ENCODE results near the gene FAM167B.

FAM167B gene

DNA sequence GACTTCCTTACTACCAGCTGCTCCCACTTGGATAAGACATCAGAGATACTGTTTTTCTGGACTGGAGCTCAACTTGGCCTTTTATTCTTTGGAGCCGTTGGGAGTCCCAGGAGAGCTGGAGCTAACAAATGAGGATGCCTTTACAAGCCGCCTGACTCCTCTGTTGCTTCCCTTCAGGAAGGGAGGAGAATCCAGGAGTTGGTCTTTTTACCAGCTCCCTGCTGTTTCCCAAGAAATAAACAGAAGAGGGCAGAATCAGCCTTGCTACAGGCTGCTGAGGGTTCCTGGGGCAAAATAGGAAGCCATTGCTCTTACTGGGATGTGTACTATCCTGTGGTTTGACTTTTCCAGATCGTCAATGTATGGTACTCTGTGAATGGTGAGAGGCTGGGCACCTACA is 23.3 kb upstream of the FAM167B start:
- no peak for DNase-seq (ENCODE audit: low read depth, low spot score)

DNA sequence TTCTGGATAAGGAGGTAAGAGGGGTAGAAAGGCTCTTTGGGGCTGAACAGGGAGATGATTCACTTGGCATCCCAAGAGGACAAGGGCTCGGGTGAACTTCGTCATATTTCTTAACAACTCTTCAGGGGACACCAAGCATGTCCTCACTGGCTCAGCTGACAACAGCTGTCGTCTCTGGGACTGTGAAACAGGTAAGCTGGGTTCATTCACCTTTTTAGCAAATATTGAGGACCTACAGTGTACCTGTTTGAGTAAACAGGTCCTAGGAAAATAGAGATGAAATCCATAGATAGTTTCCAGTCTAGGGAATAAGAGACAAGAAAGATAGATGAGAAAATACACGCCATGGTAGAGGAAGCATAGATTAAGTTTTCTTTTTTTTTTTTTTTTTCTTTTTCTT is 22.7 kb upstream of the FAM167B start:
- no peak for DNase-seq (ENCODE audit: low read depth, low spot score)

DNA sequence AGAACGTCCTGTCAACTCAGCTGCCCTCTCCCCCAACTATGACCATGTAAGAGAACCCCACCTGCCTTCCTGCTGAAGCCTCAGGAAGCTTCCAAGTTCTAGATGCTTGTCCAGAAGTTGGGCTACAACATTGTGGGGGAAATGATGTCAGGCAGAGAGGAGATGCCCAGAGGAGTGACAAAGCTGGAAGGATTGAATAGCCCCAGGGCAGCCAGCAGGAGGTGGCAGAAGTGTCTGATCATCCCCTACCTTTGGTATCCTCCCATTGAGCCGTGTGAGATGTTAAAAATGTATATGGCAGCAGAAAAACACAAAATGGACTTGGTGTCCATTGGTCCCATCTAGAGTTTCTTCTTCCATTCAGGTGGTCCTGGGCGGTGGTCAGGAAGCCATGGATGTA is 18.3 kb upstream of the FAM167B start:
- DNase-seq (ENCODE audit: low read depth, low spot score), result no peak

DNA sequence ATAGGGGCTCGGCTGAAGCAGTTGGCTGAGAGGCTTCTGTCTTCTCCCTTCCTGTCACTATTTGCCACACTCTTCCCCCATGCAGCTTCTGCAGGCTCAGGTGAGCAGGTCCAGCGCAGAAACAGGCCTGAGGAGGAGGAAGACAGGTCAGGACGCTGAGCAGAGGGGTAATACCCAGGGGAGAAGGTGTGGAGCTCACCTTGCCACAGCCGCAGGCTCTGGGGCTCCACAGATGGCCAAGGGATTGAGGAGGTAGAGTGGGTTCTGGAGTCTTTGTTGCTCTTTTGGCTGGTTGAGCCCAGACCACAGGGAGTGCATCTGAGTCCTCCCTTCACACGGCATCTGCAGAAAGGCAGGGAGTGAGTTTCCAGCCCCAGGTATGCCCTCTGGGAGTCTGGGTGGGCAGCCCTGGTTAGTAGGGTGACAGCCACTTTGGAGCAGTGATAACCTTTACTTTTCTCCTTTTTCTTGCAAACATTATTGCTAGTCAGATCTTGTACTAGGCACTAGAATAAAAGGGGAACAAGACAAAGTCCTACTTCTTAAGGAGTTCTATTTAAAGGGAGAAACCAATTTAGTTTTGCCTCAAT is 15.1 kb upstream of the FAM167B start:
- DNase-seq (ENCODE audit: low read depth, low spot score), result no peak

DNA sequence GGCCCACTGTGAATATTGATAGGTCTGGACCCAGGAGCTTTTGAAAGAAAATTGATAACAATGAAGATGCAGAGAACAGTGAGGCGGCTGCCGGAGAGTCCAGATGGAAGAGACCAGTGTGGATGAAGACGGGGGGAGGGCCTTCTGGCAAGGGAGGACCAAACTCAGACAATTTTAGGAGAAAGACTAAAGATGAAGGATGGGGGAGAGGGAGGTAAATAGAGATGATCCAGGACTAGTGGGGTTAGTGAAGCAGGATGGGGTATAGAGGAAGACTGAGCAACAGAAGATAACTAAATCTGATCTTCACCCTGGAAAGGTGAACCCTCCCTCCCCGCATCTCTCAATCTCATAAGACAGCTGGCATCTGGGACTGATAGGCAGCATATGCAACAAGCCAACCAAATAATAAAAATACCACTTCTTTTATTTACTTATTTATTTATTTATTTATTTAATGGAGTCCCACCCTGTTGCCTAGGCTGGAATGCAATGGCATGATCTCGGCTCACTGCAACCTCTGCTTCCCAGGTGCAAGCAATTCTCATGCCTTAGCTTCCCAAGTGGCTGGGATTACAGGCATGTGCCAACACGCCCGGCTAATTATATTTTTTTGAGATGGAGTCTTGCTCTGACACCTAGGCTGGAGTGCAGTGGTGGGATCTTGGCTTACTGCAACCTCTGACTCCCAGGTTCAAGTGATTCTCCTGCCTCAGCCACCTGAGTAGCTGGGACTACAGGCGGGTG is 14.3 kb upstream of the FAM167B start:
- no peak for DNase-seq (ENCODE audit: low read depth, low spot score)

DNA sequence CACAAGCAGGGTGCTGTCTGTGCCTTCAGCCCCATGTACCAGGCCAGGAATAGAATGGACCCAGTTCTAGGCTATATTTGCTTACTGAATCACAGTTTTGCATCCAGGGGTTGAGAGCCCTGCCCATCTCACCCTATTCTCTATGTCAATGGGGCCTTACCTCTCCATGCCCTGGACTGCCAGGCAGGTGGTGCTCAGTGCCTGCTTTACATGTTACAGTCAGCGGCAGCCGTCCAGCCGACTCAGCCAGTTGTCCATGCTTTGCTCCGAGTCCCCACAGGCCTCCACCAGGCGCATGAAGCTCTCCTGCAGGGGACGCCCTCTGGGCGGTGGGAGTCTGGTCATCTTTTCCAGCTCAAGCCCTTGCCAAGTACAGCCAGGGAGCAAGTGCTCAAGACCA is 12.2 kb upstream of the FAM167B start:
- no peak for DNase-seq (ENCODE audit: low read depth, low spot score)

DNA sequence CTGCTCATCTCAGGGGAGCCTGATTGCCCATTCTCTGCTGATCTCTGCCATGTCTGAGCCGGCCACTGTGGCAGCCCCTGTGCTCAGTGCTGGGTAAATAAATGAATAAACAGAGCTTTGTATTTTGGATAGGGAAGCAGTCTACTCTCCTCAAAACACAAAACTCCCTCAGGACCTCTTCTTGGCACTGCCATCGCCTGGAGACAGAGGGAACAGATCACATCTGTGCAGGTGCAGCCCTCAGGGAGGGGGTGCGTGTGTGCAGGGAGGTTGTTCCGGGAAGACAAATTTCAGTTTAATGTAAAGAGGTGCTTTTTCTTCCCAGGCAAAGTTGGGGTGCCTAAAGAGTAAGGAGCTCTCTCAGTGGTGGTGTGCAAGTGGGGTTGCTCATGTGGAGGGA is 7.7 kb upstream of the FAM167B start:
- no peak for DNase-seq (ENCODE audit: low read depth, low spot score)

DNA sequence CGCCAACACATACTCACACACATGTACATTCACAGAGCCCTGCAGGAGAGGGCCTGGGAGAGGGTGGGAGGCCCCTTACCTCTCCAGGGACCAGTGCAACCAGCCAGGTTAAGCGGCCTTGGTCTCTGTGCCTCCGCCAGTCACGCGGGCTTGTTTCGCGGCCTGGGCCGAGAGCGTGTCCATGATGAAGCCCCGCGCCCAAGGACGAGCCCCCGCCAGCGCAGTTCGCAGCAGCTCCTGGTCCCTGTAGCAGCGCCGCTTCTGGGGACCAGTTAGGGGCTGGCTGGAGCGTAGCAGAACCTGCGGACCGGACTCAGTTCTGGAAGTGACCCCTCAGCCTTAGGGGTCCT is 7.3 kb upstream of the FAM167B start:
- DNase-seq (ENCODE audit: low read depth, low spot score), result peak; percentile 18

DNA sequence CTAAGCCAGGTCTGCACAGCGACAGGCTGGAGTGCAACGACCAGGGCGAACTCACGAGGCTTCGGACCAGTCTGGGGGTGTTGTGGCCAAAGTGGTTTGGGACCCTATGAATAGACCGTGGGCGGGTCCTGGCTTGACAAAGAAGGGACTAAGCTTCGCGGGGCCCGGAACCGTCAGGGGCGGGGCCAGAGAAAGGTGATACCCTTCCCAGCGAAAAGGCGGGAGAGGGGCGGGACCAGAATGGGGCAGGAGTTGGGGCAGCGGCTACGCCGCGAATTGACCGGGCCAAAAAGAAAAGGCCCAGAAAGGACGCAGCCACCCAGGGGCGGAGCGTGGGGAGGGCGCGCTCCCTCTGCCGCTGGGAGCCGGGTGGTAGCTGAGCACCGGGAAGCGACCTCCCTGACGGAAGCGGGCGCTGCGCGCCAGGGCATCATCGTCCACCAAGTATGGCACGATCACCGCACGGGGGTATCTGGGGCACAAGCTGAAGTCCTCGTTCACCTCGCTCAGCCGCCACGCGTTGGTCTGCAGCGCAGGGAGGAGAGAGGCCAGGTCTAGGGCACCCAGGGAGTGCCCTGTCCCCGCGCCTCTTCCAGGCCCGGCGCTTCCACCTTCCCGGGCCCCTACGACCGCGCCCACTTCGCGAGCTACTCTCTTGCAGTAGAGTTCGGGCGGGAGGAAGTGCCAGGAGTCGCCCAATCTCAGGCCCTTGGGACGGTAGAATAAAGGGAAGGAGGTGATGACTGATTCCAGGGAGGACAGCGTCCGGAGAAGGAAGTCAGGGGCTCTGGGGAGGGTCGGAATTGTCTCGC is 6.7 kb upstream of the FAM167B start:
- DNase-seq (ENCODE audit: low read depth, low spot score), result peak; percentile 75

DNA sequence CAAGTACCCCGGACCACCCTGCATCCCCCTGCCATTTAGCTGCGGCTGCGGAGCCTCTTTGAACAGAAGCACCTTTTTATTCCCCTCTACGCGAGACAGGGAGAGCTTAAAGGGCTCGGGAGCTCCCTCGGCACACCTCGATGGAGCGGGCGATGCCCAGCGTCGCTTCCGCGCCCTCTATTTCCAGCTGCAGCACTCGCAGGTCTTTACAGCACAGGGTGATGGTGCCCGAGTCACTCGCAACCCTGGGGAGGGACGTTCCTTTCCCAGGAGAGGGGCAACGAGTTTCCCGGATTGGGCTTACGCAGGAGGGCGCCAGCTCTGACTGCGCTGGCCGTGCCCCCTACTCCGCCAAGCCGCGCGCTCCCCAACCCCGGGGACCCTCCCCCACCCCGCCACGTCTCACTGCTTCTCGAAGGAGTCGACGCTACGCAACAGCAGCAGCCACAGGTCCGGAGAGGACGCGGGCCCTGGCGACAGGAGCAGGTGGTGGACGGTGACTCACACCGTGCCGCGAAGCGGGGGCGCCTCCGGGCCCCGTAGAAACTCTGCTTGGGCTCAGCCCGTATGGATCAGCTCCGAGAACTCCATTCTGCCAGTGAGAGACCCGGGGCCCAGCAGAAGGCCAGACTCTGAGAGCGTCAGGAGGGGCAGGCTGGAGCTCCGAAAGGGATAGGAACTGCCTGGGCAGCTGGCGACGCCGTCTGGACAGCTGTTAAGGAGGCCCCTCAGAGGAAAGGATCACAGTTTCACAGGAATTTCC is 5.8 kb upstream of the FAM167B start:
- DNase-seq (ENCODE audit: low read depth, low spot score), result peak; percentile 63

DNA sequence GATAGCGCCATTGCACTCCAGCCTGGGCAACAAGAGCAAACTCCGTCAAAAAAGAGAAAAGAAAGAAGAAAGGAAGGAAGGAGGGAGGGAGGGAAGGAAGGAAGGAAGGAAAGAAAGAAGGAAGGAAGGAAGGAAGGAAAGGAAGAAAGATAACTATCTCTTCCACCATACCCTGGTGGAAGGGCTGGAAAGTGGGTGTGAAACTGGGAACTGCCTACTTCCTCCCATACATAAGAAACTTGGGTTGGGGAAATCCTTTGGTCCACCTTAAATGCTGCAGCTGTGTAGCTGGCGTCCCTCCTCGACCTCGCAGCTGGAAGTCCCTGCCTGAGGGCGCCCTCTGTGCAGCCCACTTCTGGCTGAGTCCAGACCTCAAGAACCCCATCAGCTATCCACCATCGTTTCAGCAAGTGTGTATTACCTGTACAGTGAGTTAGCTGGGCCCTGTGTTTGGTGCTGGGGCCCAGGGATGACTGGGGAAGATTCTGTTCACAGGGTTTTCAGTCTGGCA is 4.6 kb upstream of the FAM167B start:
- DNase-seq (ENCODE audit: low read depth, low spot score), result no peak

DNA sequence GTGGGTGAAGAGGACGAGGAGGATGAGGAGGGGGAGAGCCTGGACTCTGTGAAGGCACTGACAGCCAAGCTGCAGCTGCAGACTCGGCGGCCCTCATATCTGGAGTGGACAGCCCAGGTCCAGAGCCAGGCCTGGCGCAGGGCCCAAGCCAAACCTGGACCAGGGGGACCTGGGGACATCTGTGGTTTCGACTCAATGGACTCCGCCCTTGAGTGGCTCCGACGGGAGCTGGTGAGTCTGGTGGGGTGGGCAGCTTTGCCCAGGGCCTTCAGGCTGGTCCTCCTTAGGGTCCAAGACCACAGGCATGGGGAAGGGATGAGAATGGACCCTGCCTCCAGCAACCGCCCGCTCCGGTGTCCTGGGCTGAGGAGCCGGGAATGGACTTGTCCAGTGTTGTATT is 430 bp downstream of the FAM167B start:
- DNase-seq (ENCODE audit: low read depth, low spot score), result no peak

DNA sequence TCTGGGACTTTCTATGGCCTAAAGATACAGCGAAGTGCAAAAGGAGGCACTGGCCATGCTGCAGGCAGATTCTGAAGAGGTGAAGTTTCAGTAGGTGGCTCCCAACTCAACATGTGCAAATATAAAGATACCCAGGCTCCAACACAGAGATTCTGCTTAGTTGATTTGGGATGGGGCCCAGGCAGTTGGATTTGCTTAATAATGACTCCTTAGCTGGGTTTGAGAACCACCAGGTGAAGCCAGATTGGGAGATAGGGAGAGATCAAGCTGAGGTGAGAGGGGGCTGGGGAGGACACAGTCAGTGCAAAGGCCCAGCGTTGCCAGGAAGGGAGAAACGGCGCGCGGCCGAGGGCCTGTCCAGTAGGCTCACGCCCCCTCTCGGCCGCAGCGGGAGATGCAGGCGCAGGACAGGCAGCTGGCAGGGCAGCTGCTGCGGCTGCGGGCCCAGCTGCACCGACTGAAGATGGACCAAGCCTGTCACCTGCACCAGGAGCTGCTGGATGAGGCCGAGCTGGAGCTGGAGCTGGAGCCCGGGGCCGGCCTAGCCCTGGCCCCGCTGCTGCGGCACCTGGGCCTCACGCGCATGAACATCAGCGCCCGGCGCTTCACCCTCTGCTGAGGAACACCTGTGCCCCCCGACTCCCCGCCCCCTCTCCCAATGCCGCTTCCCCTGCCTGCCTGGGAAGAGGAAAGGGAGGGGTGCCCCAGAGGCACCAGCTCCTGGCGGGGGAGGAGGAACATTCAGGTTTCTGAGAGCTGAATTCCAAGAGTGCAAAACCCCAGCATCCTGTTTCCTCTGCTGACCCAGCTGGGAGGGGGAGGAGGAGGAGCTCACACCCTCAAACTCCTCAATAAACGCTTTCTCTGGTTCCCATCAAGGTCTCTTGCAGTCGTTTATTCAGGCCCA is 1.2 kb downstream of the FAM167B start:
- DNase-seq (ENCODE audit: low read depth, low spot score), result peak; percentile 80

DNA sequence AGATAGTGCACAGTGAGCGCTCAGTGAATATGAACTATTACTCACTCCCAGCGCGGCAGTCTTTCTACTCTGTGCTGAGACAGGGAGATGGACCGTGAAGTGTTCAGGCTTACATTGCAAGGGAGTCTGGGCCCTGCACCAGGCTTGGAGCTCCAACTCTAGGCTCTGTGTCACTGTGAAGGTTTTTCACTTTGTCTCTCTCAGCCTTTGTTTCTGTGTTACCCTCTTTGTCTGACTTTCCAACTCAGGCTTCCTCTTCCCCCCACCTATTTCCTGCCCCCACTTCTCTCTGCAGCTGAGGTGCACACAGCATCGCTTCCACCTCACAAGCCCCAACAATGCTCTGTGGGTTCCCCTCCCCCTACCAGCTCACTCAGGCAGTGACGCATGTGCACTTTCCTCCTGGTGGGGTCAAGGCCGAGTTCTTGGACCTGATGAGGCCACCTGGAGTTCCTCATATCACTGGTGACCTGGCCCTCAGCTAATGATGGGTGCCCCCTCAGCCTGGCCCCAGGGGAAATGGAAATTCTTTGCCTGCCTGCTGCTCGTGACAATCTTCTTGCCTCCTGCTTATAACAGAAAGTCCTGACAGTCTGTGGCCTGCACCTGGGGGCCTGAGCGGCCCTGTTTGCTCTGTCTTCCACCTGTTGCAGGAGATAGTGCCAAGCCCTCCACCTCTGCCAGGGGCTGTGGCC is 3.0 kb downstream of the FAM167B start:
- peak; percentile 26 for DNase-seq (ENCODE audit: low read depth, low spot score)

DNA sequence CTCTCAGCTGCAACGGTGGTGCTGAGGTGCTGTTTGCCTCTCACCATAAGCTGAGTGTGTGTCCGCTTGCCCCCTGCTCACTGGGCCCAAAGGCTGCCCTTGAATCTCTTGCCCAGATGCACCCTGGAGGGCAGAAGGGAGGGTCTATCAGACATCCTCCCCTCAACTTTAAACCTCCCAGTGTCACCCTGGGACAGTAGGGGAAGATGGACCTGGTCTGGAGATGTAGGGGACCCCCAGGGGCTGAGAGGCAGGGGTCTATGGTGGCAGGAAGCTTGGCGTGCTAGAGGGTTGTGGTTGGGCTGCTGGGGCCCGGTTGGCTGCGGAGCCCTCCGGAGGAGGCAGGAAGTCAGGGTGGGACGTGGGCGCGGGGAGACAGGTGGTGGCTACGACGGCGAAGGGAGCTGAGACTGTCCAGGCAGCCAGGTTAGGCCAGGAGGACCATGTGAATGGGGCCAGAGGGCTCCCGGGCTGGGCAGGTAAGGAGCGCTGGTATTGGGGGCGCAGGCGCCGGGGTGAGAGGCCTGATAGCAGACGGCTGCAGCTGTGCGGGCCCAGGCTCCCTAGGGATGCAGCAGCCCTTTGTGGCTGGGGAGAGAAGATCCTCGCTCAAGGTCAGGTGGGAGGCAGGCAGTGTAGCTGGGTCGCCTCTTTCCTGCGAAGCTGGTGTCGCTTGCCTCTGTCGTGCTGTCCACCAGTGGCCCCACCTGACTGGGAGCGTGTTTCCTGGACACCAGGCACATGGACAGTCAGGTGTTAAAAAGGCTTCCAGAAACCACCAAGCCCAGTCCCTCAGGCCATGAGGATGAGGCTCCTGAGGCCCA is 4.1 kb downstream of the FAM167B start, which contains the start of gene LCK:
LCK (plus strand) TSS at position 373 of the 824 bp plus-strand sequence. CDS start 23,065 bp downstream, outside the sequence.
- DNase-seq (ENCODE audit: low read depth, low spot score), result no peak

DNA sequence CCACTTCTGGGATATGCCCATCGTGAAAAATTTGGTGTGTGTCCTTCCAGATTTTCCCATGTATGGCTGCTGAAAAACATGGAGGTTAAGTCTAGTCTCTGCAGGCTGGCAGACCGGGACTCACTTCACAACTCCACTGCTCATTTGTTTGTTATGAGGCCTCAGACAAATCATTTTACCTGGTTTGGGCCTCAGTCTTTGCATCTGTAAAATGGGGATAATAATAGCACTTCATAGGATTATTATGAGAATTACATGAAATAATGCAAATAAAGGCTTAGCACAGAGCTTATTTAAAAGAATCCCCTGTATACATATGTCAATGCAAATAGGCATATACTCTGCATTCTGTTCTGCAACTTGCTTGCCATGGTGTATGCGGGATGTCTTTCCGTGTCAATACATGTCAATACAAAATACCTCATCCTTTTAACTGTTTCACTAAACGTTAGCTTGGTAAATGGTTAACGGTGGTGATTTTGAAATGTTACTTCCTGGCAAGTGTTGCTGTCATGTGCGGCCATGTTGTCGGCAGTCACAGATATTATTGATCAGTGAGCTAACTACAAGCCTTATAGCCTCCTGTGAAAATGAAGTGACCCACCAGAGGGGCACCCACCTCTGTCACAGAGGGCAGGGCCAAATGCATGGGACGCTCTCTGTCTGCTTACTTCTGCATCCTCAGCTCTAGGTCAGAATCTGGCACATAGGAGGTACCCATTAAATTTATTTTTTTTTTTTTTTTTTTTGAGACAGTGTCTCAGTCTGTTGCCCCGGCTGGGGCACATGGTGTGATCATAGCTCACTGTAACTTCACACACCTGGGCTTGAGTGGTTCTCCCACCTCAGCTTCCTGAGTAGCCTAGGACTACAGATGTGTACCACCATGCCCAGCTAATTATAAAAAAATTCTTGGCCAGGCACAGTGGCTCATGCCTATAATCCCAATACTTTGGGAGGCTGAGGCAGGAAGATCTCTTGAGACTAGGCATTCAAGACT is 8.3 kb downstream of the FAM167B start:
- DNase-seq (ENCODE audit: low read depth, low spot score), result no peak

DNA sequence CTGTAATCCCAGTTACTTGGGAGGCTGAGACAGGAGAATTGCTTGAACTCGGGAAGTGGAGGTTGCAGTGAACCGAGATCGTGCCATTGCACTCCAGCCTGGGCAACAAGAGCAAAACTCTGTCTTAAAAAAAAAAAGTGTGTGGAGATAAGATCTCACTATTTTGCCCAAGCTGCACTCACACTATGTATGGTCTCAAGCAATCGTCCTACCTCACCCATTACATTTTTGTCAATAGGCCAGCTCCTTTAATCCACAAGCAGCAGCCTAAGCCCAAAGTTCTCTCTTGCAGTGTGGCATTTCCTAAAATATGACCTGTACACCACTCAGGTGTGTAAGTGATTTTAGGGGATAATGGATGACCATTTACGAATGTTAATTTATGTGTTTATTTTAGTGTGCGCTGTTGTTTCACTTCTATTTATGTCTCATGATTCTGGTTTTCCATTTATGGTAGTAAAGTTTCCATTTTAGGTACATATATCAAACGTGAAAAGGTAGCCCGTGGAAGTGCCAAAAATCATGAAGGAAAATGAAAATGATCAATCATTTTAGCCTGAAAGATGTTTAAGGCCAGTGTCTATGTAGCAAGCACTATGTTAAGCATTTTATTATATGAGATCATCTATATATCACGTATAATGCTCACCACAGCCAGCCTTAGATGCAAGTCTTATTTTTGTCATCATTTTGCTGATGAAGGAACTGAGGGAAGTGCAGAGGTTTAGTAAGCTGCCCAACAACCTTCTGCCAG is 9.6 kb downstream of the FAM167B start:
- no peak for DNase-seq (ENCODE audit: low read depth, low spot score)
